Large intestine (tissue), 3 donors: Measurements from ENCODE around the gene EID1. TPM values are rescaled to one million over a fixed set of nuclear protein-coding genes. Genes with fewer than 3 reads are reported as not detected.

Experiments used
- DNase-seq, 2 donors: peaks; one replicate each; pipeline versions ENCODE4 v3.0.0 to v3.0.0-alpha.2; 2013
- H3K27ac ChIP-seq: one replicate; pipeline ENCODE4 v1.5.1; 2013; ENCODE audit warnings: low read length
- H3K27me3 ChIP-seq: 2 replicates; pipeline ENCODE4 v1.6.1; 2013; ENCODE audit warnings: low read length; ENCODE audit not compliant: control insufficient read depth, insufficient read depth
- H3K36me3 ChIP-seq: 2 replicates; pipeline ENCODE4 v1.6.1; 2013; ENCODE audit warnings: low read length; ENCODE audit not compliant: control insufficient read depth, insufficient read depth
- H3K4me1 ChIP-seq: one replicate; pipeline ENCODE4 v1.6.1; 2013; ENCODE audit warnings: low read length; ENCODE audit not compliant: control insufficient read depth, insufficient read depth
- H3K4me3 ChIP-seq: one replicate; pipeline ENCODE4 v1.5.1; 2013; ENCODE audit warnings: low read length
- H3K9me3 ChIP-seq: one replicate; pipeline ENCODE4 v1.6.1; 2013; ENCODE audit warnings: mild to moderate bottlenecking, low read depth, low read length, moderate library complexity; ENCODE audit not compliant: control insufficient read depth
- WGBS: methylation state at CpG from one replicate; pipeline ENCODE4 v1.1.5; 2013; ENCODE audit warnings: low lambda C conversion rate; ENCODE audit not compliant: insufficient coverage; 5-methylcytosine and 5-hydroxymethylcytosine counted together
- polyA plus RNA-seq: library from polyadenylated mRNA; unstranded; fragments of 120-200 nt; gene quantifications from one replicate; pipeline ENCODE4 v1.2.1, GENCODE V29; 2013

EID1 gene
- polyA plus RNA-seq, 1 donor: 164 TPM

GRCh38 chr15:48888836-48889235, 10.9 kb downstream of the EID1 start:
- DNase-seq: no peak
- Histone ChIP-seq H3K36me3 (no peaks in the 10 kb centered on the region), H3K4me1 (no peaks in the 10 kb centered on the region), H3K27me3 (no peaks in the 10 kb centered on the region), H3K4me3 (no peak overlapping the region), H3K27ac (no peak overlapping the region), H3K9me3 (no peaks in the 10 kb centered on the region)
- no CpG with 5 or more reads among the region's 1 CpG for WGBS

GRCh38 chr15:48889925-48890324, 12.0 kb downstream of the EID1 start:
- Histone ChIP-seq H3K4me1 (no peaks in the 10 kb centered on the region), H3K9me3 (no peaks in the 10 kb centered on the region), H3K4me3 (no peak overlapping the region), H3K27me3 (no peaks in the 10 kb centered on the region), H3K36me3 (no peaks in the 10 kb centered on the region), H3K27ac (no peak overlapping the region)
- no CpG with 5 or more reads among the region's 3 CpGs for whole genome bisulfite sequencing
- DNase-seq: no peak

DNA sequence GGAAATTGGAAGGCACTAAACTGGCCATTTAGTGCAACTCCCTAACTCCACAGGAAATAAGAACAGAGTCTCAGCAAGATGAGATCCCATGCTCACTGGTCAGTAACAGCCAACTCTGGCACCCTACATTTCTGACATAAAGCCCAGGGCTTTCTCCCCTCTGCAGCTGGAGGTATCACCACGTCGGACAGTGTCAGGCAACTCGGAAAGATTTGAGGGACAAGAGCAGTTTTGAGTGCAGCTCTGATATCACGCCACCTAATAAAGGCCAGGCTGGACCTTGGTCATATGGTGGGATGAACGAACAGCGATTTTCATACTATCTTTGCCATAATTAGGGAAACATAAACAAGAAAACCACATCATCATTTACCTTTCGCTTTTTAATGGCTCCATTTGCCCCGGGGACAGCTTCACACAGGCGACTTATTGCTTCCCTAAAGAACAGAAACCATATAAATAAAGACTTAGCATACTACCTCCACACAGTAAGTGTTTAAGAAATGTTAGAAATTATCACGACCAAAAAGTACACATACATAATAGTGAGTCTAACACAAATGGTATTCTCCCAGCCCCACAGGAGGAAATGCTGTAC, 12.5 kb downstream of the EID1 start:
- Histone ChIP-seq H3K4me1 (no peaks in the 10 kb centered on the region), H3K9me3 (no peaks in the 10 kb centered on the region), H3K4me3 (no peak overlapping the region), H3K27ac (no peak overlapping the region), H3K36me3 (no peaks in the 10 kb centered on the region), H3K27me3 (no peaks in the 10 kb centered on the region)
- DNase-seq: no peak
- 83% methylated on average over 1 of the region's 10 CpGs for whole genome bisulfite sequencing

GRCh38 chr15:48891232-48891765, 13.4 kb downstream of the EID1 start:
- WGBS: 68% methylated on average over 4 of the region's 6 CpGs
- H3K4me1 ChIP-seq: no peaks in the 10 kb centered on the region
- no peak for DNase-seq
- no peaks in the 10 kb centered on the region for H3K36me3 ChIP-seq
- no peaks in the 10 kb centered on the region for H3K9me3 ChIP-seq
- no peak overlapping the region for H3K4me3 ChIP-seq
- H3K27me3 ChIP-seq: no peaks in the 10 kb centered on the region
- H3K27ac ChIP-seq: no peak overlapping the region

DNA sequence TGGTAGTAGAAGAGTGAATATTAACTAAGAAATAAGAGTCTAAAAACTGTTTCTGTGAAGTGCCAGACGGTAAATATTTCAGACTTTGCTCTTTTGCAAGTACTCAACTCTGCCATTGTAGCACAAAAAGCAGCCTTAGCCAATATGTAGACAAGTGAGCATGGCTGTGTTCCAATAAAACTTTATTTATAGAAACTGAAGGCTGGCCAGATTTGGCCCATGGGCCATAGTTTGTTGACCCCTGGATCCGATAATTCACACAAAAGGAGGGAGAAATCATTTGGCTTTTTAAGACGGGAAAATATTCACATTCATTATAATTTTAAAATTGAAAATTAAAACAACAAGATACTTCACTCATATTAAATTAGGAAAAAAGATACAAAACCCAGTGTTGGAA, 15.4 kb downstream of the EID1 start:
- no peaks in the 10 kb centered on the region for H3K36me3 ChIP-seq
- no peaks in the 10 kb centered on the region for H3K4me1 ChIP-seq
- H3K9me3 ChIP-seq: no peaks in the 10 kb centered on the region
- H3K27ac ChIP-seq: no peak overlapping the region
- WGBS: 100% methylated on average over 1 of the region's 3 CpGs
- no peak for DNase-seq
- H3K4me3 ChIP-seq: no peak overlapping the region
- no peaks in the 10 kb centered on the region for H3K27me3 ChIP-seq

GRCh38 chr15:48896869-48897814, 19.2 kb downstream of the EID1 start:
- H3K36me3 ChIP-seq: no peaks in the 10 kb centered on the region
- no peaks in the 10 kb centered on the region for H3K9me3 ChIP-seq
- no peaks in the 10 kb centered on the region for H3K27me3 ChIP-seq
- no CpG with 5 or more reads among the region's 13 CpGs for WGBS
- DNase-seq: peak in 1 of 2 donors; percentile 22
- no peak overlapping the region for H3K4me3 ChIP-seq
- peak overlapping the region; percentile 26 for H3K27ac ChIP-seq
- H3K4me1 ChIP-seq: no peaks in the 10 kb centered on the region

DNA sequence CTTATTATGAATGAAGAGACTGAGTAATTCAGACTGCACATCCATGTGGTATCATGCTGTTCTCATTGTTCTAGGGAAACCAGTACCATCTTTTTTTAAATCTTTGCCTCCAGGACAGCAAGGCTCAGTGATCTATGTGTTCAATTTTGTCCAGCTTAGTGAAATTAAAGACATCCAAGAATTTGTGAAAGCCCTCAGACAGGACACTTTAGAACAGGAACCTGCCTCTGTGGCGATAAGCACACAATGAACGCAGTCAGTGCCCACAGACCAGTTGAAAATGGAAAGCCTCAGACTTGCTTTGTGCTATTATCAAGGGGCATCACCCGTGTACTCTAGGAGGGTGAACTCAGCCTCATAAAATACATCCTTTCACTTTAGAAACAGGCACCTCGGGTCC, 20.1 kb downstream of the EID1 start:
- no peaks in the 10 kb centered on the region for H3K4me1 ChIP-seq
- H3K36me3 ChIP-seq: no peaks in the 10 kb centered on the region
- H3K27ac ChIP-seq: no peak overlapping the region
- no peak for DNase-seq
- H3K9me3 ChIP-seq: no peaks in the 10 kb centered on the region
- no peak overlapping the region for H3K4me3 ChIP-seq
- WGBS: no CpG with 5 or more reads among the region's 4 CpGs
- H3K27me3 ChIP-seq: no peaks in the 10 kb centered on the region

- no peaks in the 10 kb centered on the region for H3K27me3 ChIP-seq
- 80% methylated on average over 1 of the region's 2 CpGs for WGBS
- H3K4me1 ChIP-seq: no peaks in the 10 kb centered on the region
- no peak for DNase-seq
- no peaks in the 10 kb centered on the region for H3K9me3 ChIP-seq
- no peak overlapping the region for H3K4me3 ChIP-seq
- no peak overlapping the region for H3K27ac ChIP-seq
- H3K36me3 ChIP-seq: no peaks in the 10 kb centered on the region
Measured at GRCh38 chr15:48898446-48898845, 20.5 kb downstream of the EID1 start.

DNA sequence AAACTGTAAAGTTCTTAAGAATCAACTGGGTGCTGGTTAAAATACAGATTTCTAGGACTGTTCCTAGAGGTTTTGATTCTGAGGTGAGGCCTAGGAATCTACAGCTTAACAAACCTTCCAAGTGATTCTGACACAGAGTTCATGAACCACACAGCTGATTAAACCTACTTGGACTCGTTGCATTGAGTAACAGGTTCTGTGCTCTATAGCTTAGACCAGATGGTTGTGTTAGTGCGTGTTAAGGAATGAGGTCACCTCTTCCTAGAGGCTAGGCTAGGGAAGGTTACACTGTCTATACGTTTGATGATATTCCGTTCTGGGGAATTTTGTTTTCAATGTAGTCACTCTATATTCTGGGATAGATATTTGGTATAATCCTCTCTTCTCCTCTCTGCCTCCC, 21.9 kb downstream of the EID1 start:
- Histone ChIP-seq H3K36me3 (no peaks in the 10 kb centered on the region), H3K9me3 (no peaks in the 10 kb centered on the region), H3K27ac (no peak overlapping the region), H3K4me1 (no peaks in the 10 kb centered on the region), H3K4me3 (no peak overlapping the region), H3K27me3 (no peaks in the 10 kb centered on the region)
- DNase-seq: no peak
- no CpG with 5 or more reads among the region's 4 CpGs for WGBS

DNA sequence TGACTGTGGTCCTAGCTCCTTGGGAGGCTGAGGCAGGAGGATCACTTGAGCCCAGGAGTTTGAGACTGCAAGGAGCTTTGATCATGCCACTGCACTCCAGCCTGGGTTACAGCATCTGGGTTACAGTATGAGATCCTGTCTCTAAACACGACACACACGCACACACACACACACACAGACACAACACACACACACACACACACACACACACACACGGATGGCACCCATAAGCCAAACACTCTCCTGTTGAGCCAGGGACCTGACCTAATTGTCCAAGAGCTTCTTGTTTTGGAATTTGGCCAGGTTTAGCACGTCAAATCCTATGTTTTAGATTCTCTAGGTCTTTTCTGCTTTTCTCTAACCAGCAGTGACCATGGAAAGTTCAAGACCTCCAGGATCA, 26.8 kb downstream of the EID1 start:
- WGBS: 100% methylated on average over 1 of the region's 4 CpGs
- DNase-seq: no peak

More for the DNA sequence above, 26.8 kb downstream of the EID1 start:
- Histone ChIP-seq H3K9me3 (no peaks in the 10 kb centered on the region), H3K4me1 (no peaks in the 10 kb centered on the region), H3K36me3 (no peaks in the 10 kb centered on the region), H3K27me3 (no peaks in the 10 kb centered on the region), H3K4me3 (no peak overlapping the region), H3K27ac (no peak overlapping the region)
